ENCODE measurements around the gene NPSR1.
"Not testable (repeated sequence)": the region's sequence is repeated elsewhere in the genome, so short reads cannot be mapped to it uniquely, and the experiment has no call there.

Gene NPSR1

GRCh38 chr7:34657632-34658268 is at the start of gene NPSR1:
NPSR1 (plus strand) TSS chr7:34658218; CDS start chr7:34658413, 195 bp downstream.
- no peak for FAIRE-seq

GRCh38 chr7:34612661-34613060 is 45.4 kb upstream of the NPSR1 start:
- no peak for DNase-seq (ENCODE audit: insufficient read length, low spot score)
- no peak for FAIRE-seq

More at GRCh38 chr7:34657632-34658268, at the start of gene NPSR1:
- no peak for DNase-seq (ENCODE audit: insufficient read length, low spot score)

GRCh38 chr7:34620425-34620824 is 37.6 kb upstream of the NPSR1 start:
- DNase-seq (ENCODE audit: insufficient read length, low spot score), result no peak
- no peak for FAIRE-seq

GRCh38 chr7:34622182-34622581 is 35.8 kb upstream of the NPSR1 start:
- no peak for FAIRE-seq
- DNase-seq (ENCODE audit: insufficient read length, low spot score), result no peak

- no peak for FAIRE-seq
- DNase-seq (ENCODE audit: insufficient read length, low spot score), result no peak
These were observed 35.2 kb upstream of the NPSR1 start for GRCh38 chr7:34622771-34623250.

GRCh38 chr7:34628618-34629017 is 29.4 kb upstream of the NPSR1 start:
- not testable (repeated sequence) for DNase-seq (ENCODE audit: insufficient read length, low spot score); FAIRE-seq

GRCh38 chr7:34652809-34653208 is 5.2 kb upstream of the NPSR1 start:
- FAIRE-seq (no peak), DNase-seq (ENCODE audit: insufficient read length, low spot score) (no peak)

GRCh38 chr7:34653787-34654186 is 4.2 kb upstream of the NPSR1 start:
- DNase-seq (ENCODE audit: insufficient read length, low spot score), result no peak
- no peak for FAIRE-seq

GRCh38 chr7:34655384-34655783 is 2.6 kb upstream of the NPSR1 start:
- no peak for FAIRE-seq
- no peak for DNase-seq (ENCODE audit: insufficient read length, low spot score)

GRCh38 chr7:34656041-34656440 is 2.0 kb upstream of the NPSR1 start:
- FAIRE-seq (no peak), DNase-seq (ENCODE audit: insufficient read length, low spot score) (no peak)

- FAIRE-seq (no peak), DNase-seq (ENCODE audit: insufficient read length, low spot score) (no peak)
These were observed 1.6 kb downstream of the NPSR1 start for GRCh38 chr7:34659472-34660075.

- no peak for DNase-seq (ENCODE audit: insufficient read length, low spot score)
- no peak for FAIRE-seq
These were observed 4.2 kb downstream of the NPSR1 start for GRCh38 chr7:34662058-34662708.

- DNase-seq (ENCODE audit: insufficient read length, low spot score) (no peak), FAIRE-seq (no peak)
These were observed 6.7 kb downstream of the NPSR1 start for GRCh38 chr7:34664755-34665154.

- peak; percentile 7 for DNase-seq (ENCODE audit: insufficient read length, low spot score)
- FAIRE-seq, result no peak
These were observed 14.4 kb downstream of the NPSR1 start for GRCh38 chr7:34672430-34672829.

GRCh38 chr7:34673066-34673465 is 15.0 kb downstream of the NPSR1 start:
- no peak for FAIRE-seq
- no peak for DNase-seq (ENCODE audit: insufficient read length, low spot score)

- FAIRE-seq (no peak), DNase-seq (ENCODE audit: insufficient read length, low spot score) (no peak)
These were observed 17.8 kb downstream of the NPSR1 start for GRCh38 chr7:34675749-34676374.

GRCh38 chr7:34677491-34677890 is 19.5 kb downstream of the NPSR1 start:
- DNase-seq (ENCODE audit: insufficient read length, low spot score), result no peak
- FAIRE-seq, result no peak

GRCh38 chr7:34687529-34687928 is 29.5 kb downstream of the NPSR1 start:
- DNase-seq (ENCODE audit: insufficient read length, low spot score) (no peak), FAIRE-seq (no peak)

- no peak for FAIRE-seq
- DNase-seq (ENCODE audit: insufficient read length, low spot score), result no peak
These were observed 38.4 kb downstream of the NPSR1 start for GRCh38 chr7:34696415-34696814.

- FAIRE-seq (no peak), DNase-seq (ENCODE audit: insufficient read length, low spot score) (no peak)
These were observed 51.8 kb downstream of the NPSR1 start for GRCh38 chr7:34709771-34710170.

- DNase-seq (ENCODE audit: insufficient read length, low spot score) (no peak), FAIRE-seq (no peak)
These were observed 60.8 kb downstream of the NPSR1 start for GRCh38 chr7:34718867-34719266.

Data from HTR-8/SVneo (cell line).